Fibroblast of the conjunctiva (primary cell): Measurements from ENCODE around the gene PGM2.
"Not testable (repeated sequence)": the region's sequence is repeated elsewhere in the genome, so short reads cannot be mapped to it uniquely, and the experiment has no call there.

Experiments used
- DNase-seq: peaks from one replicate; pipeline ENCODE4 v3.0.0-alpha.2; 2010; ENCODE audit warnings: low read depth

The PGM2 gene

DNA sequence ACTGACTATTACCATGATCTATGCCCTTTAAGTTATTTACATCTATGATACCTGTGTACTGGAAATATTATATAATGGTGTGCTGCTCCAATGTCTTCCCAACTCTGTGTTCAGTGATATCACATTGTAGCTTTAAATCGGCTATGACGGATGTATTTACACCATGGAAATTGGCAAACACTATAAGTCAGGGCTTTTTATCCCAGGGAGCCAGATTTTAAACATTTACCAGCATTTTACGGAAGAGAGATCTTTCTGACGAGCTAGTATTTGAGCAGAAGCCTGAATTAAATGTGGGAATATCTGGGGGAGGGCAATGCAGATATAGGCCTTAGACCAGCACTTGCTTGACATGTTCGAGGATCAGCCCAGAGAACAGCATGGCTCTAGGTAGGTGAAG lies 7.7 kb upstream of the PGM2 start:
- no peak for DNase-seq

DNA sequence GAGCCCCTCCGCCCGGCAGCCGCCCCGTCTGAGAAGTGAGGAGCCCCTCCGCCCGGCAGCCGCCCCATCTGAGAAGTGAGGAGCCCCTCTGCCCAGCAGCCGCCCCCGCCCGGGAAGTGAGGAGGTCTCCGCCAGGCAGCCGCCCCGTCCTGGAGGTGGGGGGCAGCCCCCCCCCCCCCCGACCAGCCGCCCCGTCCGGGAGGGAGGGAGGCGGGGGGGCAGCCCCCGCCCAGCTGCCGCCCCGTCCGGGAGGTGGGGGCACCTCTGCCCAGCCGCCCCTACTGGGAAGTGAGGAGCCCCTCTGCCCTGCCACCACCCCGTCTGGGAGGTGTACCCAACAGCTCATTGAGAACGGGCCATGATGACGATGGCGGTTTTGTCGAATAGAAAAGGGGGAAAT lies 6.0 kb upstream of the PGM2 start:
- not testable (repeated sequence) for DNase-seq

DNA sequence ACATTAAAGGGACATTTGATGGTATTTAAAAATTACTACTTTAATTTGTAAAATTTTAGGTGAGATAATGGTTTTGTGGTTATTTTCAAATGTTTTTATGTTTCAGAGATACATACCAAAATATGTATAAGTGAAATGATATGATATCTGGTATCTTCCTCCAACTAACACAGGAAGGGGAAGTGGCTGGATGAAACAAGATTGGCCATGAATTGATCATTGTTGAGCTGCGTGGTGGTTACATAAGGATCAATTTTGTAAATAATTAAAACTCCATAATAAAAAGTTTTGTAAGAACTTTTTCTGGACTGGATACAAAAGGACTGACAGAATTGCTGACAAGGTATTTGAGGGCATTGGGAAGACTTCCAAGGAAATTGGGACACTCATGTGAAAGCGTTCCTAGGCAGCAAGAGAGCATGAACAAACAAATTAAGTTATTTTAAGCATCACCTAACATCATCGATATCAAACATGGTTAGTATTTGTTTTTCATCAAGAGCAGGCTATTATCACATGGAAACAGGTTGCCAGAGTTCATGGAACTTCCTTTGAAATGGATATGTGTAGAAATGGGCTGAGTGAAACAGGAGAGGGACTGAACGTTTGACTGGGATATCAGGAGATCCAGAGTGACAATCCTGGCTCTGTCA lies 4.4 kb upstream of the PGM2 start:
- no peak for DNase-seq

DNA sequence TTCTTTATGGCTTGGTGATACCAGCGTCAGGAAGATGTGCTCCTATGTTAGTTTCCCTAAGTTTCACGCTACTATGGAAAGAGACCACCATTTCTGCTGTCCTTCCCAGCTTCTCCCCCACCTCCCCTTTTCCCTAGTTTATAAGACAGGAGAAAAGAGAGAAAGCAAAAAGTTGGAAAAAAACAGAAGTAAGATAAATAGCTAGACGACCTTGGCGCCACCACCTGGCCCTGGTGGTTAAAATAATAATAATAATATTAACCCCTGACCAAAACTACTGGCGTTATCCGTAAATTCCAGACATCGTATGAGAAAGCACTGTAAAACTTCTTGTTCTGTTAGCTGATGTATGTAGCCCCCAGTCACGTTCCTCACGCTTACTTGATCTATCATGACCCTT lies 985 bp upstream of the PGM2 start:
- not testable (repeated sequence) for DNase-seq

DNA sequence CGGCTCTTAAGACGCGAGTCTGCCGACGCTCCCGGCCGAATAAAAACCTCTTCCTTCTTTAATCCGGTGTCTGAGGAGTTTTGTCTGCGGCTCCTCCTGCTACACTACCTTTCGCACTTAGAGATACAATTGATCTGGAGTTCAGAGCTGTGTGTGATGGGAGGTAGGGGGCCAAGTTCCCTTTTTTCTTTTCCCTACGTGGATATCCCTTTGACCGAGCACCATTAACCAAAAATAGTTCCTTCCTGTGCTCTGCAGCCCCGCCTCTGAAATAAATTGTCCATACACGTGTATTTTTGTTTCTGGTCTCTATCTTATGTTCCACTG lies 555 bp upstream of the PGM2 start:
- no peak for DNase-seq

DNA sequence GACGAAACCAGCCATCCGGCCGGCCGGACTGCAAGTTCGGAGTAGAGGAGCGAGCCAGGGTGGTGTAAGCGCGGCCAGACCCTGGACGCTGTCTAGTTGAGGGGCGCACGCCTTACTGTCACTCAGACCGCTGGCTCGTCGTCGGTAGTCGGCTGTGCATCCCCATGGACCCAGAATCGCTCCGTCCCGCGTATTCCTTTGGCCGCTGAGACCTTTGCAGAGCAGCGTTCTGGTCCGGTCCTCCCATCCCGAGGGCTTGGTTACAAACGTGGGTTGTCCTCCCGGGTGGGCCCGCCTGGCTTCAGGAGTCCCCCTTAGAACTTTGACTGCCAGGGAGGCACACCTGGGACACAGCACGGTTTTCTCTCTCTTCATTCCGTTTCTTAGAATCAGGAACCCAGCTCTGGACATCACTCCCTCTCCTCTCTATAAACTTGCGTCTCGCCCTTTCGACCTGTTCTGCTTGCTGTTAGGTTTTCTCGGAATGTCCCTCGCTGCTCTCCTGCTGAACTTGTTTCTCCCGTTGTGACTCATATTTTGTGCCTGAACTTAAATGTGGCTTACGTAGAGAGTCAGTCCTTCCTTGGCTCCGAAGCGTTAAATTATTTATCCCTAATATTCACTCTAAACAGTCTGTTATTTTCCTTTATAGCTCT lies 672 bp downstream of the PGM2 start:
- no peak for DNase-seq

DNA sequence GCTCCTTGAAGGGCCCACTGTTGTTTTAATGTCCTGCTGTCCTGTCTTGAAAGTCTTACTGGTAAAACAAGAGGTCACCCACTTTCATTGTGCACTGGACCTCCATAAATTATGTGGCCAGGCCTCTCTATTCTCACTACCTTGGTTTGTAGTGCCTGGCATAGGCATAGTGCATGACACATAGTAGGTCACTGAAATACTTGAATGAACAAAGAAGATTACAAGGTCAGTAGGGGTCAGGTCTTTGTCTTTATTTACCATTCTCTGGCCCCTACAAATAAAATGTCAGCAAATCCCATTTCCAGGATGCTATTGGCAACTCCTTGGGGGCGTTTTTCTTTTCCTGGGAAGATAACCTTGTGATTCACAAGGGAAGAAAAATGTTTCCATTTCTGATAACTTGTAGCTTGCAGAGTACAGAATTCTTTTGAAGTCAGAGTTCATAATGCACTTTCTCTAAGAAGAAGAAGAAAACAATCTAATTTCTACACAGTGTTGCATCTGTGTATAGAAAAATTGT lies 1.4 kb downstream of the PGM2 start:
- DNase-seq: no peak

DNA sequence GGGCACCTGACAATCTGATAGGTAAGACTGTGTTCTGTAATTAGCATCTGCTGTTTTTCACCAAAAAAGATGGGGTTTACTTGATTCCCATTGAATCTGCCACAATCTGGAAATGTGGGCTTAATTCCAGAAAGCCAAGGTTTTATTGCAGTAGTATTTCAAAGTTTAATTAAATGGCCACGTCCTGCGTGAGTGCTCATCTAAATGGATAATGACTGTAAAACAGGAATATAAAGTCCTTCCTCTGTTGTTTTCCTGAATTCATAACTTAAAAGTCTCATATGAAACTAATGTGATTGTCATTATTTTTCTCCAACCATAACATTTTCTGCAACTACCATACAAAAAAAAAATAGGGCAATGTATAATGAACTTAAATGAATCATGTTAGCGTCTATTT lies 2.4 kb downstream of the PGM2 start:
- no peak for DNase-seq

DNA sequence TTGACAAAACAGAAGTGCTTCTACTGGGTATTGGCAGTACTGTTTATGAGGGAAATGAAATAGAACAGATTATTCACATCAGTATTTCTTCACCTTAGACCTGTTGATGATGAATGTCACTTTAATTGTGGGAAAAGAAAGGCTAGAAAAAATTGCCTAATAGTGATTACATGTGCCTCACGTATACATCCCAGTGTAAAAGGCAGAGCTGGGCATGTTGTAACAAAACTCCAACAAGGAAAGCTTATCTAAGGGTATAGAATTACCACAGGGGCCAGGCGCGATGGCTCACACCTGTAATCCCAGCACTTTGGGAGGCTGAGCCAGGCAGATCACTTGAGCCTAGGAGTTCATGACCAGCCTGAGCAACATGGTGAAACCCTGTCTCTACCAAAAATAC lies 4.2 kb downstream of the PGM2 start:
- DNase-seq: no peak

DNA sequence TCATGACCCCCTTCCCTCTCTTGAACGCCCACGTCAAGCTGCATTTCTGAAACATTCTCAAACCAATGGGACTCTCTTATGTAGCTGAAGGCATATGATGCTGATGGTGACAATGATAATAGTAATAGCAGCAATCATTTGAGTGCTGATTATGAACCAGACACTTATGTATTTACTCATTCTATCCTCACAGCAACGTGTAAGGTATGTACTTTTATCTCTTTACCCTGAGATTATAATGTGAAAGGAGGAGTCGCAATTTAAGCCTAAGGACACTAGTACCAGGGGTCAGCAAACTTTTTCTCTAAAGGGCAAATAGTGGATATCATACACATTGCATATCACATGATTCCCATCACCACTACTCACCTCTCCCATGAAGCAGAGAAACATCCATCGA lies 8.5 kb downstream of the PGM2 start:
- DNase-seq: no peak

DNA sequence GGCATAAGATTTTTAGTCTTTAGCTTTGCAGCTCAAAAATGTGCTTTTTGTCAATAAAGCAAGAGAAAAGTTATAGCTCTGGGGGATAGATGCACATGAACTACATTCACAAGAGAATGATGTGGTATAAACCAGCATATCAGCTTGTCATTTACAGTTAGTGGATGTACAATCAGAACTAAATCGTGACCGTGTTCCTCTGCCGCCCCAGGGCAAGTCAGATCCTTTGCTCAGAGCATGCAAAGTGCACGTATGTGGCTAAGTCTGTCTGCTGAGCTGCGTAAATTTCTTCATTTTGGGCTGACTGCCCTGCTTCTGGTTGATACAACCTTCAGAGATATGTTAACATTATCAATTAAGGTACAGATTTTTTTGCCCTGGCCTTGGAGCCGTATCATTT lies 9.3 kb downstream of the PGM2 start:
- DNase-seq: no peak

DNA sequence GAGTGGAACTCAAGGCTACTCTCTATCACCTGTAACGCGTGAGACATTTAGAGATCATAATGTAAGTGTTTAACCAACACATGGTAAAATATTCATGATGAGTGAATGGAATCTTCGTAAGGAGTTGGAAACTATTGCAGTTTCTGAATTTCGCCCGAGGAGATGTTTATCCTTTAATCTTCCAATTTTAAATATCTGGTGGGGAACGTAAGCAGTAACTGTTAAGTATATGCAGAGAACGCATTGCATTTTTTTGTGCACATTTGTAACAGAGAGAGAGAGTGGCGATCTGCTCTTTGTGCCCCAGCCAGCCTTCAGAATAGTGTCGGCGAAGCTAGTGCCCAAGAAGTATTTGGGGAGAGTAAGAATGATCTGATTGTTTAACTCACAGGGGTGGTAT lies 9.8 kb downstream of the PGM2 start:
- DNase-seq: no peak

DNA sequence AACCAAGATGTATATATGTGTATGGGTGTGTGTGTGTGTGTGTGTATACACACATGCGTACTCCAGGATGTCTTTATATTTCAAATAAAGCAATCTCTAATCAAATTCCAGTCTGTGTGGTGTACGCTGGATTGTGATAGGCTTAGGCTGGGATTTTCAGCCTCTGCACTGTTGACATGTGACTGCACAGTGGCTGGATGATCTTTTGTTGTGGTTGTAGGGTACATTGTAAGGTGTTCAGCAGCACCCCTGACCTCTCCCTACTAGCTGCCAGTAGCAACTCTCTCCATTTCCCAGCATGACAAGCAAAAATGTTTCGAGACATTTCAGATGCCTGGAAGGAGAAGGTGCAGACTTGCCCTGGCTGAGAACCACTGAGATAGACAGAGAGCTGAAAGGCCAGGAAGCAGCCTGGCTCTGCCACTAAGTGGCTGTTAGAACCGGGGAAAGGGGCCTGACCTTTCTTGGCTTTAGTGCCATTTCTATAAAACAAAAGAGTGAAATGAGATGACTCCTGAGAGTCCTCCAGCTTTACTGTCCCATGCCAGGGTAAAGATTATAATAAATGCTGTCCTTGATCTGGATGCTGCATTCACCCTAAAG lies 10.5 kb downstream of the PGM2 start:
- DNase-seq: no peak

DNA sequence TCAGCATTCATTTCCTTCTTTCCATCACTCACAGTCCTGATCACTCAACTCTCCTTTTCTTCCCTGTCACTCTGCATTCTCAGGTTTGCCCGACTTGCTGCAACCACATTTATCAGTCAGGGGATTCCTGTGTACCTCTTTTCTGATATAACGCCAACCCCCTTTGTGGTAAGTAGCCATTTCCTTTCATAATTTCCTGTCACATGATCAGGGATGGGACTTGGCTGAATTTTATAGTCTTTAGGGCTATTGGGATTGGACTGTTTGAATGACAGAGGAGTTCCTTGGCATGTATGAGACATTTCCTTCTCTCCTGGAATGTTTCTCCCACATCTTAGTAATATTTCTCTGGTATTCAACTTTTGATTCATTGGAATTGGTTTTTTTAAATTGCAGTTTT lies 11.0 kb downstream of the PGM2 start:
- no peak for DNase-seq

DNA sequence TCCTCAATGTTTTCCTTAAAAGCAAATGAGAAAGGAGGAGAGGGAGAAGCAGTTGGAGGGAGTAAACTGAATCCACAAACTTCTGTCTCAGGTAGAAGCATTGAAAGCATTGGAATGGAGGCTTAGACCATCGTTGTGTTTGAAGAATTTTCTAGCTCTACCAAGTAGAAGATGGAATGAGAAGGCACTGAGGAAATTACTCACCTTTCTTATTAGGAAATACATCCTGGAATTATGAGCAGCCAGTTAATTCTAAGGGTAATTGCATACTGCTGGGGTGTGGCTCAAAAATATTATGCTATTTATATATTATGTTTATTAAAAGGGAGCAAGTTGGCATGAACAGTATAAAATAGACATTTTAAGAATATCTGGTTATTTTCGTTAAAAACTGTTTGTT lies 12.9 kb downstream of the PGM2 start:
- no peak for DNase-seq

DNA sequence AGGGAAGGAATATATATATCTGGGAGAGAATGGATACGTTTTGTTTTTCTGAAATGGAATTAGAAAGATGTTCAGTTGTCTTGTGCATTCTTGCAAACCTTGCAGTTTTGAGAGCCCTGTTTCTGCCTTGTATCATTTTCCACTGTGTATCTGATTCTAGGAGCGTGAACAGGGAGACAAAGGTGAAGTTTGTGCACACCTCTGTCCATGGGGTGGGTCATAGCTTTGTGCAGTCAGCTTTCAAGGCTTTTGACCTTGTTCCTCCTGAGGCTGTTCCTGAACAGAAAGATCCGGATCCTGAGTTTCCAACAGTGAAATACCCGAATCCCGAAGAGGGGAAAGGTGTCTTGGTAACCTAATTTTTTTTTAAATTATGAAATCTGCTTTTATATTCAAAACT lies 17.7 kb downstream of the PGM2 start:
- no peak for DNase-seq

DNA sequence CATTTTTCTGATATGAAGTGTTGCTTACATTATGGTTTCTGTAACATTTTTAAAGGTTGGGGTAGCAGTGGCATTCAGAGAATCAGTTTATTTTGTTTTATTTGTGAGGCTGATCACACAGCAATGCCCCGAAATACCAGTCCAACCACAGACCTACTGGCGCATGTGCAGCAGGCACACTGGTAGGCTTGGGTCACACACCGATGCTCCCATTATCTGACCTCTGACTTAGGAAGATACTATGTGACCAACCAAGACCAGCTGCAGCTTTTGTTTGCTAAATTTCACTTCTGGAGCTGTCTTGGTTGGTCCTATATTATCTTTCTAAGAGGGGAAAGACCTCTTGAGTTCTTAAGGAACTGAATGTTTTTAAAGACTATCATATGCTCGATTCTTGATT lies 18.7 kb downstream of the PGM2 start:
- DNase-seq: no peak

DNA sequence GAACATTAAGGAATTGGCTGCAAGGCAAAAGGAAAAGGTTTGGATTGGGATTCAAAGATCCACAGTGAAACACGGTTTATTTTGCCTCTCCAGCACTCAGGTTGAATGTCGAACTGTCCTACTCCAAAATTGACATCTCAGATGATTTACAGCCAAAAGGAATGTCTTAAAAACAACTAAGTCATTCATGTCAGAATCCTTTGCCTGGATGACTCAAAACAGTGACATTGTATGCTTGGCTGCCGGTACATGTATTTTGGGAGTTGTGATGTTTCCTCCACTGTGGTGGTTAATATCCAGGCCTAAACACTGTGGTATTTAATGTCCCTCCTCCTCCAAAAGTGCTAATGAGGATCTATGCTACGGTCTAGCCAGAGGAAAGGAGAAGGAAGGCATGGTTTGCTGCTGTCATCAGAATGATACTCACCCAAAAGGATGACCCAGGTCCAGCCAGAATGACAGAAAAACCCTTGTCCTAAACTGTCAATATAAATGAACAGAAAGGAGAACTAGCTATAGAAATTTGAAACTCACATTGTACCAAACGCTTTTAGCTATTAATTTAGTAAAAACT lies 20.9 kb downstream of the PGM2 start:
- no peak for DNase-seq

DNA sequence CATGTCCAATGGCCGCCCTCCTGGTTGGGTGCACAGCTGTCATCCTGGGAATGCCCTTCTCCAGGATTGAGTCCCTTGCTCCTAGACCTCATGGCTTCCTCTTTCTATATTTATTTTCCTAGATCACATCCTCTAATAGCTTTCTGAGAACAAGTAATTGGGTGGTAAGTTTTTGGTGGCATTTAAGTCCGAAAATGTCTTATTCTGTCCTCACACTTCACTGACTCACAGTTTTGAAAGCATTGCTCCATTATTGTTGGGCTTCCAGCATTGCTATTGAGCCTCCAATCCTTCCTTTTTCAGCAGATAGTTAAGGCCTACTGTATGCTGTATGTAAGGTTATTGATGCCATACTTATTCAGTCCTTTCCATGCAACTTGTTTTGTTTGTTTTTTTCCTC lies 25.9 kb downstream of the PGM2 start:
- DNase-seq: no peak

DNA sequence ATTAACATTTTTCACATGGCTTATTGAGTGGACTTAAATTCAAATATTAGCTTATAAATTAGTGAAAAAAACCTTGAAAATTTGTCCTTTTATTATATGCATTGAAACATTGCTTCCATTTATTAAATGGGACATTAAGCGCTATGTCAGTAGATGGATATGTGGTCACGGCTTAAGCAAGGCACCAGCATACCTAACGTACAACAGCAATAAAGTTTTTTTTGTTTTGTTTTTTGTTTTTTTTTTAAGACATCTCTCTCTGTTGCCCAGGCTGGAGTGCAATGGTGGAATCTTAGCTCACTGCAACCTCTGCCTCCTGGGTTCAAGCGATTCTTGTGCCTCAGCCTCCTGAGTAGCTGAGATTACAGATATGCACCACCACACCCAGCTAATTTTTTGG lies 31.6 kb downstream of the PGM2 start:
- DNase-seq: no peak

DNA sequence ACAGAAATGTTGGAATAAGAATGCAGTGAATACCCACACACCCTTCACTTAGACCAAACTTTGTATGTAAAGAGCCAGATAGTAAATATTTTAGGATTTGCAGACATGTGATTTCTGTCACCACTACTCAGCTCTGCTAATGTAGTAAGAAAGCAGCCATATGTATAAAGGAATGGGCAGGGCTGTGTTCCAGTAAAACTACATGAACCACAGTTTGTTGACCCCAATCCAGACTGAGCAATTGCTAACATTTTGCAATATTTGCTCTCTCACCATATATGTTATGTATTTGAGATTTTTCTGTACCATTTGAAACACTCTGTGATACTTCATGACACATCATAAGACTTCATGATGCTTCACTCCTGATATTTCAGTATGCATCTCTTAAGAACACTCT lies 32.4 kb downstream of the PGM2 start:
- no peak for DNase-seq

DNA sequence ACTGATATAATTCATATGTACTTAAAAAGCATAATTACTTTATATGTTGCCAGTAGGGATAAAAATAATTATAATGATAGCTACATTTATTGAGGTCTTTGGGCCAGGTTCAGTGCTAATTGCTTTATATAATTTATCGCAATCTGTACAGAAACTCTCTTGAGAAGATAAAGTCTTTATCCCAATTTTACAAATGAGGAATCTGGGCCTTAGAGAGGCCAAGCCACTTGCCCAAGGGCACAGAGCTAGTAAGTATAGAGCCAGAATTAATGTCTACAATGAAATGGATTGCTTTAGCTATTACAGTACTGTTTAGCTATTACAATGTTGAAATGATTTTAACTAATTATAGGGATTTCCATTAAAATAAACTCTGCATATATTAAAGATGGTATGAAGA lies 33.8 kb downstream of the PGM2 start:
- no peak for DNase-seq

DNA sequence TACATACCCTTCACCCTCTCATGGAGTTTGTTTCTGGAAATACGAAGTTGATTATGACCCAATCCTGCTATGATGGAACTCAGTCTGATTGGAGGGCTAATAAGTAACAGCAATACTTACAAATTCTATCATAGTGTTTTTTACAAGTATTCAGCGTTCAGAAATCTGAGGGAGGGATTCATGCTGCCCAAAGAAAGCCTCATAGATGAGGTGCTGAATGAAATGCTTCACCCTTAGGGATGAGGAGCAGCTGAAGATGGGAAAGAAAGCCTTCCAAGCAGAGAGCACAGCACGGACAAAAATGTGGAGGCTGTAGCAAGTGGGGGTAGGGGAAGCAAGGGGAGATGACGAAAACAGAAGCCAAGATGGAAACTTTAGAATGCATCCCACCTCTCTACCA lies 36.5 kb downstream of the PGM2 start:
- no peak for DNase-seq

DNA sequence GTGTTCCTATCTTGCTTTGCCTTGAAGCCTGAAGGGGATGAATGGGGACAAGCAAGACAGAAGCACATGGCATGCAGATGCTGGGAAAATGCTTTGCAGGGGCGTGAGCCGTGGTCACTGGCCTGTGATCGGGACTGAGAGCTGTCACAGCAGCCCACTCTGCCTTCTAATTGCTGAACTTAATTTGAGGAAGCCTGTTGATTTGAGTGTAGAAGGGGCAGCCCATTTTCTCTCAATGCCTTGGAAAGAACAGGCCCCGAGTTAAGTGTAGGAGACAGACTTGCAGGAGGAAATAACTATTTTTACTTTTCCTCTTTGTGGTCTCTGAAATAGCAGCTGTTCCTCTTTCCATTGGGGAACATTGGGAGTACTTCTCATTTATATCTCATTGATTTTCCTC lies 38.3 kb downstream of the PGM2 start:
- no peak for DNase-seq
